Activated CD4-positive, alpha-beta T cell treated with anti-CD3 and anti-CD28 coated beads for 48 hours (primary cell): ENCODE results near the gene KBTBD6.
"Not testable (repeated sequence)": the region's sequence is repeated elsewhere in the genome, so short reads cannot be mapped to it uniquely, and the experiment has no call there.

ENCODE experiments used
- DNase-seq: peaks from one replicate; pipeline ENCODE4 v3.0.0-alpha.2; 2020

KBTBD6 gene

DNA sequence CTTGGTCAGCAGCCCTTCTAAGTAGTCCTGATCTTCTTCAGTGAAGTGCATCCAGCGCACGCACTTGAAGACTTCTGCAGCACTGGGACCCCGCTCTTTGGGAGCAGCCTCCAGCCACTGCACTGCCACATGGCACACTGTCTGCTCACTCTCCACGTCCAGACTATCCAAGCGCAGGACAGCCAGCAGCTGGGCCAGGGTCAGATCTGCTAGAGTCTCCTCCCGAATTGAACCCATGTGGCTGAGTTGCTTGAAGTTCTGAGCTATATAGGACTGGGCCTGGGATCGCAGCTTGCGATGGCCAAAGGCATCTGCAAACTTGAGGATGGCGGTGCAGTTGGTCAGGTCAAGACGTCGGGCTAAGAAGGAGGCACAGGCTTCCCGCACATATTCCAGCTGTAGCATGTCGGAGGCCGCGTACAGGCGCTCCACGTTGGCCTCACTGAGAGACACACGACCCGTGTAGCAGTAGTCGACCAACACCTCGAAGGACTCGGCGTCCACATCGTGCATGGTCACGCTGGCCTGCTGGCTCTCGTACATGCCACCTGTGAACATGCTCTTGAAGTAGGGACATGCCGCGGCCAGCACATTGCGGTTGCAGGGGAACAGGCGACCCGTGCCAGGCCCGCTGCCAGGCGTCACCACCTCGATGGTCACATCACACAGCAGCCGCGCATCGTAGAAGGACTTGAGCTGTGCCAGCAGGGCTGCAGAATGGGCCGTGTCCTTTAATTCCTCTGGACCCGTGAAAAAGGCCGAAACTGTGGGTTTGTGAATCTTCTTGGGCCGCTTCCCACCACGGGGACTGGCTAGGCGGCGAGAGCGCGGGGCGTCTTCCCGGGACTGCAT, 716 bp downstream of the KBTBD6 start:
- peak; percentile 5 for DNase-seq

DNA sequence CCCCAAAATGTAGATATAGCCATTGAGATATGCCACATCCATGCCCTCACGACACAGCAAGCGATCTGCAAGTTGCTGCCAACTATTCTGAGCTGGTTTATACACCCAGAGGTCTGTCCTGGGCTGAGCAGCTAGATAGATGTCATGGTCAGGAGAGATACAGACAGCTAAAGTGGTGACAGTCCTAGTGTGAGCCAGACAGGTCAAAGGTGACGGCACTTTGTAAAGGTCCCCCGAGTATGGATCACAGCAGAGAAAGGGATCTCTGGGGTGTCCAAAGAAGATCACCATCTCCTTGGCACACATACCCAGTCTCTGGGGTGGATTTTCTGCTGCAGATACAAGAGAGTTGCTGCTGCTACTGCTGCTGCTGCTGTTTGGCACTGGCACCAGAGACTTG, 1.4 kb downstream of the KBTBD6 start:
- not testable (repeated sequence) for DNase-seq

DNA sequence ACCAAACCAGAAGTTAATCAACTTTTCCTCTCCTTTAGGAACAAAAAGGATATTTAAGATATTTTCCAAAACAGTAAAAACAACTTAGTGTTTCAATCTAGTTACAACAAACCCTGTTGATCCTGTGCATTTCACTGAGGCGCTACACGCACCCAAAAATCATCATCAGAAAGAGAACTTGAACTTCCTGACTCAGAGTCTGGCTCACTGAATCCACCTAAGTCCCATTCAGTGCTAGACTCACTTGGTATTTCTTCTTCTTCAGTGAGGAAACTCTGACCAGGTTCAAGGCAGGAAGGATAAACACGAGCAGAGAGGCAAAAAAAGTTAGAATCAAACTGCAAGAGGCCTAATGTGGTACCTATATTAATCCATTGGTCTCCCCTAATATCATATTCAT, 2.2 kb downstream of the KBTBD6 start:
- DNase-seq = peak; percentile 7

DNA sequence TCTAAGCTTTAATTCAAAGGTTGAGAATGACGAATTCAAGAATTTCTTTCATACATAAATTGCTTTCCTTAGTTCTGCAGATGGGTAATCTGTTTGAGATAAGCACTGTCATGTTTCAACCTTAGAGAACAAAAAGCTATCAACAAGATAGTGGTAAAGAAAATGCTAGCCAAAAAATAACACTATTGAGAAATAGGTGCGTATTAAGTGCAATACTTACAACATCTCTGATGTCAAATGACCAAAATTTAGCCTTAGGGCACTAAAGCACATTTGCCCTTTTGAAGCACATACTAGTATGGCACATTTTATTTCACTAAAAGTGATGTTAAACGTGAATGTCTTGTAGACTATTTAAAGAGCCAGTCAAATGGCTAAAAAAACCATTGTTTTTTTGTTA, 4.9 kb downstream of the KBTBD6 start:
- DNase-seq = no peak

DNA sequence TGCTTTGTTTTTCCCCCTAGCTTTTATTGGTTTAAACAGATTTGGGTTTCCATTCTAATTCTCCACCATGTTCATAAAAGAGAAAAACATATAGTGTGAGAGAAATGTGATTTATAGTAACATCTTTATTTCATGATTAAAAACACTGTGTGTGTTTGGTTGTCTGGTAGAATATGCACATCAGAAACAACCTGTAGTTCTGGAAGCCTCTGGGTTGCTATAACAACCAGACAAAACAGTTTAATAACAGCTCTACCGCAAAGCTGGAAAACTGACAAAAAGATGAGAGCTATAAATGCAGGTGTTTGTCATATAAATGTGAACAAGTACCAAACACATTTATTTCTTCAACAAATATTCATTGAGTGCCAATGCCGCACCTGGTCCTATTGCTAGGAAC, 9.8 kb downstream of the KBTBD6 start:
- DNase-seq = no peak

DNA sequence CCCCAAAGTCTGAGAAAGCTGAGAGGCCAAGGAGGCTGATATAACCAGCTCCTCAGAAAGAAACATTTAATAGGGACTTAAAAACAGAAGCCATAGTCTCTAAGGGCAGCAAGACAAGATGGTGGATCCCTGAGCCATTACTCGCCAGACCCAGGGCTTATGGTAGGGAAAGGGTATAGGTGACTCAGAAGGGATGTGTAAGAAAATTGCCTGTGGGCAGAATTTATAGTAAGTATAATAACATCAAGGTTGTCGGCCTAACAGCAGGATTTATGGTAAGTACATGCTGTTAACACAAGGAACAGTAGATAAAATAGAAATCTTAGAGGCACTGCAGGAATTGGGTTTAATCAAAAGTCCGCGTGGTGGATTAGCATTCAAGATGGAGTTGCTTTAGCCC, 14.7 kb downstream of the KBTBD6 start:
- no peak for DNase-seq

DNA sequence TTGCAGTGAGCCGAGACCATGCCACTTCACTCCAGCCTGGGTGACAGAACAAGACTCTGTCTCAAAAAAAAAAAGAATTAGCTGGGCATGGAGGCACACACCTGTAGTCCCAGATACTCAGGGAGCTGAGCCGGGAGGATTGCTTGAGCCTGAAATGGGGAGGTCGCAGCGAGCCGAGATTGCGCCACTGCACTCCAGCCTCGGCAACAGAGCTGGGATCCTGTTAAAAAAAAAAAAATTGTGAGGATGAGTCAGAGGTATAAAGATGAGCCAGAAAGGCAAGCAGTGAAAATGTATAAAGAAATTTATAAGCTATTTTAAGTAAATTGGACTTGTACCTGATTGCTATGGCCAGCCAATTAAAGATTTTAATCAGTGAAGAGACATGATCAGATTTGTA, 21.1 kb downstream of the KBTBD6 start:
- DNase-seq = no peak

DNA sequence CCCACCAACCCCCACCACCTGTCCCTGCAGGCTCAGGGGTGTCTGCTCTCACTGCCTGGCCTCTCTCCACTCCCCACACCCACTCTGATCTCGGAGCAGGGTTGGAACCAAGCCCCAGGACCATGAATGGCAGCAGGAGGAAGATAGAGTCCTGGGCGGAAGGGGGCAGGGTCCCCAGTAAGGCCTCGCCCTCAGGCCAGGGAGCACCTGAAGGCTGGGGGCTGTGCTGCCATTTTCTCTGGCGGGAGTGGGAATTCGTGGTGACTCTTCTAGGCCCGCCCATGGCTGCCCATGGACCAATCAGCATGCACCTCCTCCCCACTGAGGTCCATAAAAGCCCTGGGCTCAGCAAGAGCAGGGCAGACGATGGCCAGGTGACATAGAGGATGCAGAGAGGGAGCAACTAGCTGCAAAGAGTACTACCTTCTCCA, 25.0 kb downstream of the KBTBD6 start:
- DNase-seq = no peak

DNA sequence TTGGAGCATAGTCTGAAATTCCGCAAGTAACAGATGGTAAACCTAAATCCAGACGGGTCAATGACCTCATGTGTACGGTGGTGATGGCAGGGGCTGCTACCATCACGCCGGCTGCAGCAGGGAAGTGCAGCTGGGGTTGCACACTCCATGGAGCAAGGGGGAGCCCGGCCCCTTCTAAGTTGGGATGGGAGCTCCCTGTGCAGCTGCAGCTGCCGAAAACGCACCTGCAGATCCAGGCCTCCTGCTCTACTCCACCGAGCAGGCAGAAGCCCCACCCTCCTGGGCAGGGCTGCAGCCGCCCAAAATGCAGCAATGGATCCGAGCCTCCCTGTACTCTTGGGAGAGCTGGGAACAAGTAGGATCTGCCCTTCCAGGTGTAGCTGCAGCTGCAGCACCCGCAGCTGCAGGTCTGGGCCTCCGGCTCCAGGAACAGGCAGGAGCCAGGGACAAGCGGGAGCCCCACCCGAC, 25.5 kb downstream of the KBTBD6 start:
- DNase-seq = no peak

DNA sequence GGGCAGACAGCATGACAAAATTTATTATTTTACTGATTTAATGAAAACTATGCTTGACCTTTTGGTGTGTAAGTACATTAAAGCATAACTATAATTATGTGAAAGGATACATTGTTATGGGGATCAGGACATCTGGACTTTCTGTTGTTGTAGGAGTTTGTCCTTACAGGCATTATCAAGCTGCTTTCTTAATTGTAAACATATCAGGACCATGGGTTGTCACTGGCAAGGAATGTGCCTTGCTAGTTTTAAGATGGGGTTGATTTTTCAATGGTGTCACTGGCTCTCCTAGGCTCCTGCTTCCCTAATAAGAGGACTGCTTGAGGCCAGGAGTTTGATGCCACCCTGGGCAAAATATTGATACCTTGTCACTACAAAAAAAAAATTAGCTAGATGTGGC, 32.6 kb downstream of the KBTBD6 start:
- DNase-seq = no peak

DNA sequence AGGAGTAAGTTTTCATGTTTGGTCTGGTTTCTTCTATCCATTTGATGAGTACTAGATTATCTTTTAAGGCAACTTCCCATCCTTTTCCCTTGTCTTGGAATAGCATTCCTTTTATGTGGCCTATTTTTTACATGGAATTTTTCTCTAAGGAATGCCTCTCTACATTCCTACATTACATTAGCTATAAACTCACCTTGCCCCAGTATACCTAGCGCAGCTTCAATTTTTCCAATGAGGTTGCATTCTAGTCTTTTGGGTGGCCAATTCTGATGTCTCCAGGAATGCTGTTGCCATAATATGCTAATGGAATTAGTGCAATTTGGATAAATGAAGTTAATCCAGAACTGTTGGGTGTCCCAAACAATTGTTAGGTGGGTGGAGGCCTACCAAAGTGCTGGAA, 33.8 kb downstream of the KBTBD6 start:
- no peak for DNase-seq

DNA sequence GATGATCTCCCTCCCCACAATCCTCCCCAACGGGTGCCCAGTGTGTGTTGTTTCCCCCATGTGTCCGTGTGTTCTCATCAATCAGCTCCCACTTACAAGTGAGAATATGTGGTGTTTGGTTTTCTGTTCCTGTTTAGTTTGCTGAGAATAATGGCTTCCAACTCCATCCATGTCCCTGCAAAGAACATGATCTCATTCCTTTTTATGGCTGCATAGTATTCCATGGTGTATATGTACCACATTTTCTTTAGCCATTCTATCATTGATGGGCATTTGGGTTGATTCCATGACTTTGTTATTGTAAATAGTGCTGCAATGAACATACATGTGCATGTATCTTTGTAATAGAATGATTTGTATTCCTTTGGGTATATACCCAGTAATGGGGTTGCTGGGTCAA, 36.9 kb downstream of the KBTBD6 start:
- DNase-seq = not testable (repeated sequence)

DNA sequence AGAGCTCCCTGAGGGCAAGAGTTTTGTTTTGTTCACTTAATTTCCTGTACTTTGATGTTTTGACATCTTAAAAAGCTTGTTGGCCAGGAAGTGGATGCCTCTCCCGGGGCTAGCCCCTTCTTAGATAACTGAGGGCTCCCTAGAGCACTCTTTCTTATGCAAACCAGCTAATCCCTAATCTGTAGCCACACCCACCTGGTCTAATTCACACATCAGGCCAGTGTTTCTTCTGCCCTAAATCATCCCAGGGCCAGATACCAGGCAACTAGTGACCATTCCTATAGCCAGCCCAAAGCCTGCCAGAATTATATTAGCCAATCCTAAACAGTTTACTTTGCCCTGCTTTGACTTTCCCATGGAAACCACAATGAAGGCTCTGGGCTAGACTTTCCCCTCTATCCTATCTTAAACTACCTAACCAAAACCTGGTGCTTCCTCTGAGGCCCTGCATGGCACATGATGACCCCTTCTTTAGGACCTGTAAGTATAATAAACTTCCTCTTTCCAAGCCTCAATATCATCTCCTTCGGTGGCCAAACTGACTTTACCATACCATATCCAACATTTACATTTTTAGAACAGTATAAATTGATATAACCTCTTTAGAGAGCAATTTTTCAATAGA, 46.5 kb downstream of the KBTBD6 start:
- DNase-seq = no peak

DNA sequence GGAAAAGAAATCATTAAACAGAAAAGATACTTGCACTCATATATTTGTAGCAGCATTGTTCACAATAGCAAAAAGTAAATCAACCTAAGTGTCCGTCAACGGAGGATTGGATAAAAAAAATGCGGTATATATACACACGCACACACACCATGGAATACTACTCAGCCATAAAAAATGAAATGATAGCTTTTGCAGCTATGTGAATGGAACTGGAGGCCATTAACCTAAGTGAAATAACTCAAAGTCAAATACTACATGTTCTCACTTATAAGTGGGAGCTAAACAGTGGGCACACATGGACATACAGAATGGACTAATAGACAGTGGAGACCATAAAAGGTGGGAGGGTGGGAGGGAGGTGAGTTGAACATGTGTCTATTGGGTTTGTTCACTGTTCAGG, 52.9 kb downstream of the KBTBD6 start:
- DNase-seq = no peak
